DMS79 (cell line): ENCODE data around the gene TMBIM6.
"Not testable (repeated sequence)": the region's sequence is repeated elsewhere in the genome, so short reads cannot be mapped to it uniquely, and the experiment has no call there.

Source experiments
- DNase-seq: peaks from one replicate; lab custom pipeline; 2025; lab: John Stamatoyannopoulos, UW

TMBIM6 gene, protein sequence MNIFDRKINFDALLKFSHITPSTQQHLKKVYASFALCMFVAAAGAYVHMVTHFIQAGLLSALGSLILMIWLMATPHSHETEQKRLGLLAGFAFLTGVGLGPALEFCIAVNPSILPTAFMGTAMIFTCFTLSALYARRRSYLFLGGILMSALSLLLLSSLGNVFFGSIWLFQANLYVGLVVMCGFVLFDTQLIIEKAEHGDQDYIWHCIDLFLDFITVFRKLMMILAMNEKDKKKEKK

DNA sequence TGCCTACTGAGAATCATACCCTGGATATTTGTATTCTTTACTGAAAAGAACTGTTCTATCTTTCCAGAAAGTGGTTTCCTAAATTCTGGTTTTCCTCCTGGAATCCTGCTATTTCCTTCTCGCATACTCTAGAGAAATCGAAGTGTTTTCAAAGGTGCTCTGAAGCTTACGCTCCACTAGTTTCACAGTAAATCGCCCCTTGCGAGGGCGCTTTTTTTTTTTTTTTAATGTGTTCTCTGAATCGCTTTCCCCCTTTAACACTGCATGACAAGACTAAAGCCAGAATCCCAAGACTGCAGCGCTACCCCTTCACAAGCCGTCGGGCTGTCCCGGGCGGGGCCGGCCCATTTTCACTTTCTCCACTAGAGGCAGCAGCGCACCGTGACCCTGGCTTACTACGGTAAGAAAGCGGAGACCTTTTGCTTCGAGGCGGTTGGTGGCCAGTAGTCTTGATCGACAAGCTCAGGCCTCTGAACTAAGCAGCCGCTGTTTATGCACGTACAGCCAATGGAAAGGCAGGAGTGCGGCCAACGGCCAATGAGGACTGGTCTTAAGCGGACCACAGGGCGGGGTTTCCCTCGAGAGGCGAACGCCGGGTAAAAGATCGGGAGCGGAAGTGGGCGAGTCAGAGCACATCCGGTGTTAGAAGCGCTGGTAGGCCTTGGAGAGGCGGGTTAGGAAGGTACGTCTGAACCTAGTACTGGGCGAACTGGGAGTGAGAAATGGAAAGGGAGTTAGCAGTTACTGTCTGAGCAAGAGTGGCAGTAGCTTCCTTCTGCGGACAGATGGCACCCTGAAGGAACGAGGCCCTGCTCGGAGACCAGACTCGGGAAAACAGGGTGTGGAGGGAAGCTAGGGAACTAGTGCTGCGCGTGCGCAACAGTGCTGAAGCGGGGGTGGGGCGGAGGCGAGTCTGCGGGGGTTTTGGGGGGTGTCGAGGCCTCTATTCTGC, at the start of gene TMBIM6:
Gene TMBIM6, plus strand, starts transcription at position 628 of the 952 bp plus-strand sequence. CDS start 10,937 bp downstream, outside the sequence.
- peak; percentile 99 for DNase-seq

DNA sequence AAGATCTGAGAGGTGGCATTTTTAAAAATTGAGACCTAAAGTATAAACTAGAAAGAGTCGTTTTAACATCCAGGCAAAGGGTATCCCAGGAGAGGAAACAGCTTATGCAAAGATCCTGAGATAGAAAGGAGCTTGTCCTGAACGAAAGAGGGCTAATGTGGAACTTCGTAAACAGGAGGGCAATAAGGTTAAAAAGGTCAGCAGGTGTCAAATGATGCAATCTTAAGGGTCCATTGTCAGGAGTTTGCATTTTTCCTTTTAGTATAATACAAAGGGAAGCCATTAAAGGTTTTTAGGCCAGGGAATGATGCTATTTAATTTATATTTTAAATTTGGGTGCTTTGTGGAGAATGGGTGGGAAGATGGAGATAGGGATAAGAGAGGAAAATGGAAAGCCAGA, 48.5 kb upstream of the TMBIM6 start:
- no peak for DNase-seq

DNA sequence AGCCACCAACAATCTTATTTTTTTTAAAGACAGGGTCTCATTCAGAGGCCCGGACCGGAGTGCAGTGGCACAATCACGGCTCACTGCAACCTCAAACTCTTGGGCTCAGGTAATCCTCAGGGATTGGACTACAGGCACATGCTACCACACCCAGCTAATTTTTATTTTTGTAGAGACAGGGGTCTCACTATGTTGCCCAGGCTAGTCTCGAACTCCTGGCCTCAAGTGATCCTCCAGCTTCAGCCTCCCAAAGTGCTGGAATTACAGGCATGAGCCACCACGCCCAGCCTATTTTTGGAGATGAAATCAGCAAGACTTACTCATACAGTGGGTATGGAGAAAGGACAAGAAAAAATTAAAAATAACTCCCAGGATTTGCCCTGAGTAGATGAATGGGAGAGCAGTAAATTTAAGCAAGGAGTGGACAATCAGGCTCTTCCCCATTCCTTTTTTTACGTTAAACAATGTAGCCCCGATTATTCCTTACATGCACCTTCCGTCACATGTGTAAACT, 47.4 kb upstream of the TMBIM6 start:
- no peak for DNase-seq

- no peak for DNase-seq
These were observed 44.6 kb upstream of the TMBIM6 start for GRCh38 chr12:49696723-49697122.

DNA sequence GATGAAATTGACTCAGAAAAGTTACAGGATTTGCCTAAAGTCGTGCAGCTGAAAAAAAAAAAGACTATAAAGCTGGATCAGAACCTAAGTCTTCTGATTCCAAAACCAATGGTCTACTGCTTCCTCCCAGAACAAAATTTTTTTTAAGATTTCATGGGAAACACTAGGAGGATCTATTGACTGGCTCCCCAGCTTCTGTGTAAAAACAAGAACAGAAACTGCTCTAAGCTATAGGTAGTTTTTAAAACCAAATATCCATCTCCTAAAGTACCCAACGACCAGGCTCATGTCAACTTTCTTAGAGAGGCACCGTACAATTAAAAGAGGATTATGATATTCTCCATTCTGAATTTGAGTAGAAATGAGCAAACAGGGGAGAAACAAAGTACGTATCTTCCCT, 43.5 kb upstream of the TMBIM6 start:
- DNase-seq = no peak

DNA sequence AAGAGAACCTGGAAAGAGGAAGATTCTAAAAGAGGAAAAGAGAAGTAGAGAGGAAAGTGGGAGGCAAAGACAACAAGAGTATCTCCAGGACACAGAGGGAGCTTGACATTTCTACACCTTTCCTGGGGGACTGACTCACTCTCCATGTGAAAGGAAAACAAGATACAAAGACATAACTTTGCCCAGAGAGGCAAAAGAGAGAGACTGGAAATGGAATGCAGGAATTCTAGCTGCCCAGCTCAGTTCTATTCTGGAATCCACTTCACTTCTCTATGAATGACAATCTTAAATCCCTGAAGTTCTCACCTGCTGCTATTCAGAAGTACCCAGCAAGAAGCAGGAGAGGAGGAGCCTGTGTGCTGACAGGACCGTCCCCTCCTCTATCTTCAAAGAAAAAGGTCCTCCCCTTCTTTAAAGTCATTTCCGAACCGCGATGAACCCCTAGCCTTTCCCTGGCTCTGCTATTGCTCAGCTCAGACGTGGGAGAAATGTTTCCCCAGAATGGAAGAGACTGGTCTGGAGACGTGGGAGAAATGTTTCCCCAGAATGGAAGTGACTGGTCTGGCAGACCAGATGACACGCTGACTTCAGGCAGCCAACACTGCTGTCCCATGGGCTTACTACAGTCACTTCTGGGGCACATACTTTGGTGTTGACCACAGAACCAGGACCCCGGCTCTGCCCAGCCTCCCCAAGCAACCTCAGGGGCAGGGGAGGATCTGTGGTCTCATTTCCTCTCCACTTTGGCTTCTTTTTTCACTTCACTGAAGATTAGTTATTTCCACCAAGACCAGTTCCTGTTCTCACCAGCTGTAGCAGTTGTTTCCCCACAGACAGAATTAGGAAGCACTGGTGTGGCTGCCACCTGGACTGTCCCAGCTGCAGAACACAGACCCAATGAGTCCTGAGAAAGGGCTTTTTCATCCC, 42.5 kb upstream of the TMBIM6 start:
- DNase-seq = no peak

DNA sequence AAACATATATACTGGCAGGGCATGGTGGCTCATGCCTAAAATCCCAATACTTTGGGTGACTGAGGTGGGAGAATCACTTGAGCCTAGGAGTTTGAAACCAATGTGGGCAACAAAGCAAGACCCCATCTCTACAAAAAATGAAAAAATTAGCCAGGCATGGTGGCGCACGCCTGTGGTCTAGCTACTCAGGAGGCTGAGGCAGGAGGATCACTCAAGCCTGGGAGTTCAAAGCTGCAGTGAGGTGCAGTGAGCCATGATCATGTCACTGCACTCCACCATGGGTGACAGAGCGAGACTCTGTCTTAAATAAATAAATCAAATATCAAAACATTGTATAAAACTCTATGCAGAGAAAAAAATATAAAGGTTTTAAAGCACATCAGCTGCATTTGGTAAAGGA, 39.3 kb upstream of the TMBIM6 start:
- DNase-seq = no peak

GRCh38 chr12:49702676-49703215, 38.6 kb upstream of the TMBIM6 start:
- no peak for DNase-seq

- DNase-seq = no peak
These were observed 37.7 kb upstream of the TMBIM6 start for GRCh38 chr12:49703647-49704137.

- DNase-seq = no peak
These were observed 35.8 kb upstream of the TMBIM6 start for GRCh38 chr12:49705479-49706134.

- DNase-seq = peak; percentile 20
These were observed 34.8 kb upstream of the TMBIM6 start for GRCh38 chr12:49706351-49707127.

DNA sequence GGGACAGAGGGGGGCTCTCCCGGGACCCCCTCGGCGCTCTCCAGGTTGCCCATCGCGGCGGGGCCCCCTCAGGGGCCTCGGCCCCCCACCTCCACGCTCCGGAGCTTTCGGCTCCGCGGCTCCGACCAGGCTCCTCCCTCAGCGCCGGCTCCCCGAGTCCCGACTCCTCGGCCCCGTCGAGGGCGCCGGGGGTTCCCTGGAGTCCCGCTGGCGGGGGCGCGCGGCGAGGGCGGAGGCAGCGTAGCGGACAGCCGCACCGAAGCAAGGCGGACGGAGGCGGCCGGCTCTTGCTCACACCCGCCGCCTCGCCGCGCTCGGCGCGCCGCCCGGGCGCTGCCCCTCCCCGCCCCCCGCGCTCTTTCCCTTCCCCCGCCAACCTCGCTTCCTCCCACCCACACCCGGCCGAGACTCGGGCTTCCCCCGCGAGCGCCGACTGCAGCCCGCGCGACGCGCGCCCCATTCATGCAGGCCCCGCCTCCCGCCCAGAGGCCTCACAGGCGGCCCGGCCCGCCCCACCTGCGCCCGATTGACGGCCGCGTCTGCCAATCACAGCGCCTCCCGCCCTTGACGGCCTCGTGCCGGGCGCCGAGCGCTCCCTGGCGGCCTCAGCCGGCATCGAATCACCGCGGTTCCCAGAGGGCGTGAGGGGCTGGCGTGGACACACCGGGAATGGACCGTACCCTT, 34.1 kb upstream of the TMBIM6 start, which contains the start of gene FMNL3:
Gene FMNL3, minus strand, starts transcription at position 278 of the 684 bp plus-strand sequence. Its CDS starts 225 bp downstream, at position 53.
- DNase-seq = peak; percentile 79

DNA sequence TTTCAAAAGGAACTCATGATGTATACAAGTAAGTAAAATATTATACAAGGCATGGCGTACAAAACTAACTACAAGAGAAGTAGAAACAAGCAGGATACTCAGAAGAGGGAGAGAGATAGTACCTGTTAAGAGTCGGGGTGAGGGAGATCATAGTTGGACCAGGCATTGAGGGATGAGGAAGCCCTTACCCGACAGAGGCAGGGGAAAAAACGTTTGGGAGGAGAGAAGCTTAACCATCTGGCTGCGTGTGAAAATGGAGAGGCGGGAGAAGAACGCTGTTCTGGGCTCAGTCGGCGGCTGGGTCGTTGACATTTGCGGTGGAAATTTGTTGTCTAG, 33.6 kb upstream of the TMBIM6 start:
- DNase-seq = no peak

- no peak for DNase-seq
These were observed 32.5 kb upstream of the TMBIM6 start for GRCh38 chr12:49708851-49709250.

DNA sequence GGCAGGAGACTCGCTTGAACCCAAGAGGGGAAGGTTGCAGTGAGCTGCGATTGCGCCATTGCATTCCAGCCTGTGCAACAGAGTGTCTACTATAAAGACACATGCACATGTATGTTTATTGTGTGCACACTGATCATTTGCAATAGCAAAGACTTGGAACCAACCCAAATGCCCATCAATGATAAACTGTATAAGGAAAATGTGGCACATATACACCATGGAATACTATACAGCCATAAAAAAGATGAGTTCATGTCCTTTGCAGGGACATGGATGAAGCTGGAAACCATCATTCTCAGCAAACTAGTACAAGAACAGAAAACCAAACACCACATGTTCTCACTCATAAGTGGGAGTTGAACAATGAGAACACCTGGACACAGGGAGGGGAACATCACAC, 27.4 kb upstream of the TMBIM6 start:
- DNase-seq = not testable (repeated sequence)

DNA sequence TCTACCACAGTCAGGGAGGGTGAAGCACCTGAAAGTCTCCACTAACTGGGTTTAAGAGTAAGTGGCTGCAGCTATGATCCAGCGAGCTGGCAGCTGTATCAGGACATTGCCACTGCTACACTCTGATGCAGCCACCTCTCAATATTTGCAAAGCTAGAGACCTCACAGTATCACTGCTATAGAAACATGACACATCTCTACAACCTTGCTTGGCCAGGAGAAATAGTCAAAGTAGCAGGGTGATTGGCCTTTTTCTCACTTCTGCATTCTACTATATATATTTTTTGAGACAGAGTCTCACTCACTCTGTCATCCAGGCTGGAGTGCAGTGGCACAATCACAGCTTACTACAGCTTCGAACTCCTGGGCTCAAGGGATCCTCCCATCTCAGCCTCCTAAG, 24.8 kb upstream of the TMBIM6 start:
- DNase-seq = no peak

DNA sequence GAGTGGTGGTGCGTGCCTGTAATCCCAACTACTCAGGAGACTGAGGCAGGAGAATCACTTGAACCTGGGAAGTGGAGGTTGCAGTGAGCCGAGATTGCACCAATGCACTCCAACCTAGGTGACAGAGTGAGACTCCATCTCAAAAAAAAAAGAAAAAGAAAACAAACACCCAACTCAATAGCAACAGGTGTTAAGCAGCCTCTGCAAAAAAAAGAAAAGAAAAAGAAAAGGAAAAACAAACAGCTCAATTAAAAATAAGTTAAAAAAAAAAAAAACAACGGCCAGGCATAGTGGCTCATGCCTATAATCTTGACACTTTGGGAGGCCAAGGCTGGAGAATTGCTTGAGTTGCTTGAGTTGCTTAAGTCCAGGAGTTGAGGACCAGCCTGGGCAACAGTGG, 23.6 kb upstream of the TMBIM6 start:
- not testable (repeated sequence) for DNase-seq

DNA sequence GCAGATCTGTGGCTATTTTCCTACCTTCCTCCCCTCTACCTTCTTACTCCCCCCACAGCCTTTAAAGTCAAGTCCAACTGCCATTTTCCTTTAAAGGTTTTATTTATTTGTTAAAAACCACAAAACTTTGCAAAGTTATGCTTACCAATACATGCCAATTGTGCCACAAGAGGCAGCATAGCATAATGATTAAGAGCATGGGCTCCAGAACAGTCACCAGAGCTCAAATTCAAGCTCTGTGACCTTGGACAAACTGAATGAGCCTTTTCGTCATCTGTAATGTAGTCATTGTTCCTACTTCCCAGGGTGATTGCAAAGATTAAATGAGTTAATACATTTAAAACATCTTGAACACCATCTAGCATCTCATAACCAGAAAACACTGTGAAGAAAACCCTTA, 21.1 kb upstream of the TMBIM6 start:
- DNase-seq = no peak

DNA sequence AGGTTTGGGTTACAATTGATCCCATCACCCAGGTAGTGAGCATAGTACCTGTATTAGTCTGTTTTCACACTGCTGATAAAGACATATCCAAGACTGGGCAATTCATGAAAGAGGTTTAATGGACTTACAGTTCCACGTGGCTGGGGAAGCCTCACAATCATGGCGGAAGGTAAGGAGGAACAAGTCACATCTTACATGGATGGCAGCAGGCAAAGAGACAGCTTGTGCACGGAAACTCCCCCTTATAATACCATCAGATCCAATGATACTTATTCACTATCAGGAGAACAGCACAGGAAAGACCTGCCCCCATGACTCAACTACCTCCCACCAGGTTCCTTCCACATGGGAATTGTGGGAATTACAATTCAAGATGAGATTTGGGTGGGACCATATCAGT, 20.0 kb upstream of the TMBIM6 start:
- not testable (repeated sequence) for DNase-seq
